ENCODE results near the gene MEF2A.

The MEF2A gene

DNA sequence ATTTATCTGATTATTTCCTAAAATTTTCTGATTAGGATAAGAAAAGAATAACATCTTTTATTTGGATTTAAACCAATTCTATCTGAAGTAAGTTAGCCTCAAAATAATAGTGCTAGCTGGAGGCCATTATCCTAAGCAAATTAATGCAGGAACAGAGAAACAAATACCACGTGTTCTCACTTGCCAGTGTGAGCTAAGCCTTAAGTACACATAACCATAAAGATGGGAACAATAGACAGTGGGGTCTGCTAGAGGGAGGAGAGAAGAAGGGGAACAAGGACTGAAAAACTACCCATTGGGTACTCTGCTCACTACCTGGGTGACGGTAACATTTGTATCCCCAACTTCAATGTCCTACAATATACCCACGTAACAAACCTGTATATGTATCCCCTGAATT is 198.7 kb downstream of the MEF2A start:
- no peak for DNase-seq (ENCODE audit: low read depth in 2 of 2)

All from activated CD4-positive, alpha-beta T cell treated with anti-CD3 and anti-CD28 coated beads for 24 hours (primary cell).